HG03095 (cell line): ENCODE results near the gene SEC61B.

Source experiments
- ATAC-seq: cut with Tn5 transposase; IDR thresholded peaks from one replicate; pipeline ENCODE4 v1.9.1; 2021; ENCODE audit warnings: moderate library complexity; ENCODE audit not compliant: unreplicated experiment

SEC61B gene

DNA sequence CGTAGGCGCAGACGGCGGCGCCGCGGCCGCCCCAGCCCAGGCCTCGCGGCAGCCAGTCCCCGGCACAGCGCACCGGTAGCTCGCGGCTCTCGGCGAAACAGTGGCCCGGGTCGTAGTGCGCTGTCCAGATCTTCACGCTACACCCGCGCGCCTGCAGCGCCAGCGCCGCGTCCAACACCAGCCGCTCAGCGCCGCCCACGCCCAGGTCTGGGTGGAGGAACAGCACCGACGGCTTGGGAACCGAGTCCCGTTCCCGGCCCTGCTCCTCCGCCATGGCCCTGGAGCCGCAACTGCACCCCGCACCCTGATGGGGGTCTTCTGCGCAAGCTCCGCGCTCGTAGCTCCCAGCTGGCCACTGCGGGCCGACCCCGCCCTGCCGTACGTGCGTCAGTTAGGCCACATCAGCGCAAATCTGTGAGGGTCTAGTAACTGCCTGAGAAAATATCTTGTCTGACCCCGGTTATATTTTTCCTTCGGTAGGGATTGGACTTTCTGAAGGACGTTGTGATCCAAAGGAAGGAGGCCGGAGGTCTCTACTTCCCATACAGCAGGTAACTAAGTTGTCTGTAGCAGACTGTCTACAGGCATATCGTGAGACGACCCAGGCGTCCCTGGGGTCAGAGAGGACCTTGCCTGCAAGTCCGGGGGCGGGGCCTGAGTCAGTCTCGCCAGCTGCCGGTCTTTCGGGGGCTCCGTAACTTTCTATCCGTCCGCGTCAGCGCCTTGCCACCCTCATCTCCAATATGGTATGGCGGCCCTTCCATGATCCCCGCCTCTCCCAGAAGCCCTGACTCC lies at the start of gene SEC61B, which contains the start of gene ALG2:
Gene SEC61B, plus strand, starts transcription at position 662 of the 795 bp plus-strand sequence. Its CDS starts 82 bp downstream, at position 744.
Gene ALG2, minus strand, starts transcription at position 322 of the 795 bp plus-strand sequence. Its CDS starts 48 bp downstream, at position 274.
- peak; percentile 91 for ATAC-seq

DNA sequence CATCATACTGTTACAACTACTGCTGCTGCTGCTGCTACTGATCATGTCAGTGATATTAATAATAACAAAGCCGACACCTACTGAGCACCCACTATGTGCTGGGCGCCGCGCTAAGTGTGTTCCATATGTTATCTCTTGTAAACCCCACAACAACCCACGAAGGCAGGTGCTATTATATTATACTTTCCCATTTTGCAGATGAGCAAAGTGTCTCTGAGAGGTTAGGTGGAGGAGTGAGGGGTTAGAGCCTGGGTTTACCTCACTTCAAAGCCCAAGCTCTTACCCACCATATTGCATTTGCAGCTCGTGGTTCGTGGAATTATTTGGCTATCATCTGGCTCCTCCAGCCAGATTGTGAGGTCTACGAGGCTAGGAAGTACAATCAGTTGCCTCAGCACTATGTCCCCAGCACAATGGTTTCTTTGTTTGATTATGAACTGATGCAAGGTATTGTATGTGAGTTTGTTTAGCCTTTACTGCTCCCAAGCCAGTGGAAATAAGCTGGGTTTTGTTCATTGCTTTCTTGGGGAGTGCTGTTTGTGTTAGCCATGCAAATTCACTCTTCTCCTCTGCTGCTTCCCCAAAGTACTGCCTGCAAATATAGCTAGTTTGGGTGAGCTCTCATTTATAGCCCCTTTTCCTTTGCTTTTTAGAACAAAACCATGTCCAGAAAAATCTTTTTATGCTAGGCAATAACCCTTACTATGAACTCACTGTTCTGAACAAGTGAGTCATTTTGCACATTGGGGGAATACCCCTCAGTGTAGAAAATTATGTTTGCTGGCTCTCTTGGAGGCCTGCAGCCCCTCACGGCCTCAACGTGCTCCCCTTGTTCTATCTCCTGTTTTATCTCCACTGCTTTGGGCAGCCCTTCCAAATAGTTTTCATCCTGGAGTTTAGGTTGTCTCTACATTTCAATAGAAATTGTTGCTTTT lies 48.2 kb upstream of the SEC61B start:
- no peak for ATAC-seq

- no peak for ATAC-seq
These were observed 45.5 kb upstream of the SEC61B start for GRCh38 chr9:99176527-99177013.

DNA sequence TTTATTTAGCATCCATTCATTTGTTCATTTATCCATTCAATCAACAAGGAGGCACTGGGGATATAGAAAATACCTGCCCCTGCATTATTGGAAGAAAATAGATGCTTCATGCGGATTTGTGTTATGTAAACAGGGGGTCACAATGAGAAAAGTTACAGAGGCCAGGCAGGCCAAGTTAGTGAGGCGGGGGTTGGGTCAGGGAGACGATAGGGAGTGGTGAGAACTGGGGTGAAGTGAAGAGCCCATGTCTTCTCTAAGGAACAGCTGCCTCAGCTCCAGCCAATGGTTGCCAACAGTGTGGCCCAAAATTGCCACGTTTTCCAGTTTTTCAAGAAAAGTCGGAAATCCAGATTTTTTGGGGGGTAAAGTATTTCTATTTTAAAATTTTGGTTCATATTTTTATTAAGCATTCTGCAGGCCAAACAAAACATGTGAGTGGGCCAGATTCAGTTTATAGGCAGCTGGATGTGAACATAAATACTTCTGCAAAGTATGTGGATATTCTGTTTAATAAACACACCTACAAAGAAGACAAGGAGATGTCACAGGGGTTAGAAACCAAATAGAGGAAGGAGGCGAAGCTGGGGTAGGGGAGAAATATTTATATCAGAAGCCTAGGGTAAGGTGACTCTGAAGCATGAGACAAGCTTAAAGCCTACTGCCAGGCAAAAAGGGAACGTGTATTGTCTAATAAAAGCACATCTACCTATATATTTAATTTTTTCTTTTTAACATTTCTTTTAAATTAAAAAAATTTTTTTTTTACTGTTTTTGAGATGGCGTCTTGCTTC lies 44.3 kb upstream of the SEC61B start:
- ATAC-seq, result no peak

DNA sequence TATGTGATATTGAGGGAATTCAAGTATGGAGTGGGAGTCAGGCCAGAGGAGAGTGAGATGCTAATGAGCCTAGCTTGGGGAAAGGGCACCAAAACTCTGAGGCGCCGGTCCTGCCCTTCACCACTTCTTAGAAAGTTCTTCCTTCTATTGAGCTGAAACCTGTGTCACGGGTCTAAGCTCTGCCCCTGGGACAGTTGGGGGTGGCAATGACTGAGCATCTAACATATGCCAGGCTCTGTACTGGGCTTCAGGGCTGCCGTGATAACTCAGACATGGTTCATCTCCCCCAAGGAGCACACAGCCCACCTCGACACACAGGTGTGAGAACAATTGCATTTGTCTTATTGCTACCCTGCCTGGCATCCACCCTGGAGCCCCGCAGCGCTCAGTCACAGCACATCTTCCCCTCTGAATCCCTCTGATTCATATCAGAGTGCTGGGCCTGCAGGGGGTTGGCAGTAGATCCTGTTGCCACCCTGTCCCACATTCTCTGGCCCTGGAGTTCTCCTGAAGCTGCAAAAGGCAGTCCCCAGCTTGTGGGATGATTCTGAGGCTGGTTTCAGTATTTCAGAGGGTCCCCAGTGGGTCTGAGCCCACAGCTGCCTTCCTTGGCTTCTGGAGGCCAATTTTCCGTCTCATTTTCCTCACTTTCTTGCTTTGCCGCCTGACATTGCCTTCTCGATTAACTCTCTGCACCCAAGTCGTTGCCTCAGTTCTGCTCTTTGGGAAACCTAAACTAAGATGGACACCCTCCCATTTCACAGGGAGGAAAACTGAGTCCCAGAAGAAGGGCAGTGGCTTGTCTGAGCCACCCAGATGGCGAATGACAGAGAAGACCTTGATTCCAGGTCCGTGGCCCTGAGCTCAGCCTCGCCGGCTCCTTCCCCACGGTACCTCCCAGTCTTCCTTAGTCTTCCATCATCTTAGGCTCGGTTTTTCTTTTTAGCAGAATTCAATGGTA lies 42.9 kb upstream of the SEC61B start:
- no peak for ATAC-seq

DNA sequence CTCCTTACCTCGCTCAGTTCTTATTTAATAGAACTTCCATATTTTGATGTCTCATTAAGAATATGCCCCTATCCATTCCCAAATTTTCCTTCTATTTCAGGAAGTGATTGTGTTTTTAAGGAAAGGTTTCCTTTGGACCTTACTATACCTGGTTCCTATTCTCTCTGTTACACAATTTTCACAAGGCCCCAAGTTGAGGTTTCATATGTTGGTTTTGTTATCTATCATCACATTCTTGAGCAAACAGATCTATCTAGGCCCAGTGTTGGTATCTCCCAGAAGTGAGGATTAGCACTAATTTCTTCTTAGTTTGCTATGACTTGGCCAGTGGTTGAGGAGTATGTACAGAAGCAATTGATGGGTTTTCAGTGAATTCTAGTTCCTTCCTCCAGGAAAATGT lies 41.9 kb upstream of the SEC61B start:
- ATAC-seq, result peak; percentile 39

GRCh38 chr9:99180662-99181061 lies 41.4 kb upstream of the SEC61B start:
- ATAC-seq, result no peak

DNA sequence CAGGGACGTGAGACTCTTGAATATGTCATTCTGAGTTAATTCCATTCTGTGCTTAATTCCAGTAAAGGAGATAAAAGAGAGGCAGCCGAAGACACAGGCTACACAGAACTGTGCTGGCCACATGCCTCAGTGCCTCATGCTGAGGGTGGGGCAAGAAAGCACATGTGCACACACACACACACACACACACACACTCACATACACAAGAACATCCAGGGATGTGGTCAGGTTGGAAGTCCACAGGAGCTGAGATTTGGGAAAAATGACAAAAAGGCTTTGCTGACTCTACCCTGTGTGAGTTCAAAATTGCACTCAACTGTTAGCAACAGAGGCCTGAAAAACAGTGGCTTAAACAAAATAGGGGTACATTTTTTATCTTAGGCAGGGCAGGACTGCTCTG lies 40.9 kb upstream of the SEC61B start:
- no peak for ATAC-seq

GRCh38 chr9:99181621-99182020 lies 40.5 kb upstream of the SEC61B start:
- ATAC-seq, result peak; percentile 46

DNA sequence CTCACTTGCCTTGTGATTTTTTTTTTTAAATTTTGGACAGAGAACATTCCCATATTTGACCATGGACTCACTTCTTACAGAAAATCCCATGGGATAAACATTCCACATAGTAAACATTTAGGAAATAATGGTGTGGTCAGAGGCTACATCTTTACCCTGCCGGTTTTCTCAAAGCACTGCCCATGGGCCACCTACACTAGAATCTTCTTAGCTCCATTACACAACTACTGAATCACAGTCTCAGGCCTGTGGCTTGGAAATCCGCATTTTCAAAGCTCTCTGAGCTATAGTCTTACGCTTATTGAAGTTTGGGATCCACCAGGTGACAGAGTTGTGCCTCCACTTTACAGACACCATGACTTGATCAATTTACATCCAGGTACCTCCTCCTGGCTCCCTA lies 39.7 kb upstream of the SEC61B start:
- ATAC-seq, result no peak

GRCh38 chr9:99183616-99184015 lies 38.5 kb upstream of the SEC61B start:
- no peak for ATAC-seq

DNA sequence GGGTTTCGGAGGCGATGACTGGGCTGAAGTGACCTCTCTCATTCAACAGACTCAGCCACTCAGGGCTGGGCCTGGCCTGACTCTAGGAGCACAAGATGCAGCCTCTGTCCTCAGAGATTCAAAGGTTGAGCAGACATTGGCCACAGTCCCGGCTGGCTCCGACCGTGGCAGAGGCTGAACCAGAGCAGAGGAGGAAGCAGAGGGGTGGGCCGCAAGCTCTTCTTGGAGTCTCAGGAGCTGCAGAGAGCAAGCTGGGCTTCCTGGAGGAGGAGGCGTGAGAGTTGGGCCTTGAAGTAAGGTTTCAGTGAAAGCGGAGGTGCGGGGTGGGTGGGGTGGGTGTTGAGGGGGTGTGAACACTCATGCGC lies 38.0 kb upstream of the SEC61B start:
- peak; percentile 2 for ATAC-seq

- ATAC-seq, result peak; percentile 45
These were observed 37.4 kb upstream of the SEC61B start for GRCh38 chr9:99184475-99185347.

DNA sequence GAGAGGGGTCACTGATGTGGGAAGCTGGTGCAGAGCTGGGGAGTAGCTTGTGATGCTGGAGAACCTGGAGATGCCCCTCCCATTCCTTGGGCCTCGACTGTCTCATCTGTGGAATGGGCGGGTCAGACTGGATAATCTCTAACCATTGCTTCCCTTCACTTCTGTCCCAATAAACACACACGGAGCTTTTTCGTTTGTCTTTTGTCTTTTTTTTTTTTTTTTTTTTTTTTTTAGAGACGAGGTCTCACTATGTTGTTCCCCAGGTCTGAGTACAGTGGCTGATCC lies 36.8 kb upstream of the SEC61B start:
- ATAC-seq, result no peak

DNA sequence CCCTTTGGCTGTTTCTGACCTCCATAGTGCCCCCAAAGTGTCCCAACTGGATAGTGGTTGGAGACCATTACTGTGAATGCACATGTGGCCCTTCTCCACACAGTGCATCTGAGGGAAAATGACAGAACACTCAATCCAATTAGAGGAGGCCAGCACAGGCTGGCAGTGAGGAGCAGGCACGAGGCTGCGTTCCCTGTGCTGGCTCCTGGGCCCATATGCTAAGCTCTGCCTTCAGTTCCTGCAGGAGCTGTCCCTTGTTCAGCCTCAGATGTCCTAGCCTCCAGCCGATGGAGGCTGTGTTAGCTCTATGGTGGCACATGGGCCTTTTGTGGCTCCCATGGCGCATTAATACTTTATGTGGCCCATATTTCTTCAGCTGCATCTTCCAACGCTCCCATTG lies 36.1 kb upstream of the SEC61B start:
- ATAC-seq, result no peak

GRCh38 chr9:99187311-99187710 lies 34.8 kb upstream of the SEC61B start:
- no peak for ATAC-seq

GRCh38 chr9:99189186-99189585 lies 32.9 kb upstream of the SEC61B start:
- ATAC-seq, result no peak

- no peak for ATAC-seq
These were observed 32.0 kb upstream of the SEC61B start for GRCh38 chr9:99189887-99190596.
